ENCODE results near the gene MED27.

MED27 gene

GRCh38 chr9:131889437-131890251, 190.0 kb downstream of the MED27 start:
- no peak for TF ChIP-seq POLR2AphosphoS5 (IDR thresholded peaks at IDR 0.05; ENCODE audit: low read depth, low read length)
- no peak for TF ChIP-seq POLR2A (IDR thresholded peaks at IDR 0.05; ENCODE audit: low read depth, low read length)
- TF ChIP-seq TAF1 (IDR thresholded peaks at IDR 0.05; ENCODE audit: borderline replicate concordance, low read depth, low read length), result no peak
- FAIRE-seq, result no peak
- no peak for DNase-seq (ENCODE audit: insufficient read length)

- TF ChIP-seq POLR2AphosphoS5 (IDR thresholded peaks at IDR 0.05; ENCODE audit: low read depth, low read length) (no peak), TAF1 (IDR thresholded peaks at IDR 0.05; ENCODE audit: borderline replicate concordance, low read depth, low read length) (no peak), POLR2A (IDR thresholded peaks at IDR 0.05; ENCODE audit: low read depth, low read length) (no peak)
- FAIRE-seq (no peak), DNase-seq (ENCODE audit: insufficient read length) (no peak)
These were observed 190.7 kb downstream of the MED27 start for GRCh38 chr9:131888923-131889322.

DNA sequence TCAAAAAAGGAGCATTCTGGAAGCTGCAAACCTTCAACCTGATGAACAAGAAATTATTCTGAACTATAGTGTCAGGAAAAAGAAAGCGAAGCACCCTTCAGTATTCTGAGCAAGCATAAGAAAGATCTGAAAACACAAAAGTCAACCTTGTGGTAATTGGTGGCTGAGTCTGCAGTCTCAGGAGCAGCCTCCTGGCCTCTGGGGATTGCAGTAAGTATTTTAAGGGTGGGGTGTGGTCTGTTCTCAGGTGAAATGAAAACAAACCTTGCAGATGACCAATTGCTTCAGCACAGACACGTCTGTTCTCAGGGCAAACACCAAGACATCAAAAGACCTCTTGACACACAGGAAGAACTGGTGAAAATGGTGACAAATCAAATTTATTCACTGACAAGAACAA, 192.0 kb downstream of the MED27 start:
- FAIRE-seq (no peak), DNase-seq (ENCODE audit: insufficient read length) (no peak)
- no peak for TF ChIP-seq POLR2A (IDR thresholded peaks at IDR 0.05; ENCODE audit: low read depth, low read length)
- TF ChIP-seq POLR2AphosphoS5 (IDR thresholded peaks at IDR 0.05; ENCODE audit: low read depth, low read length), result no peak
- no peak for TF ChIP-seq TAF1 (IDR thresholded peaks at IDR 0.05; ENCODE audit: borderline replicate concordance, low read depth, low read length)

GRCh38 chr9:131886826-131887225, 192.8 kb downstream of the MED27 start:
- no peak for TF ChIP-seq POLR2AphosphoS5 (IDR thresholded peaks at IDR 0.05; ENCODE audit: low read depth, low read length)
- no peak for TF ChIP-seq POLR2A (IDR thresholded peaks at IDR 0.05; ENCODE audit: low read depth, low read length)
- no peak for TF ChIP-seq TAF1 (IDR thresholded peaks at IDR 0.05; ENCODE audit: borderline replicate concordance, low read depth, low read length)
- FAIRE-seq (no peak), DNase-seq (ENCODE audit: insufficient read length) (no peak)

DNA sequence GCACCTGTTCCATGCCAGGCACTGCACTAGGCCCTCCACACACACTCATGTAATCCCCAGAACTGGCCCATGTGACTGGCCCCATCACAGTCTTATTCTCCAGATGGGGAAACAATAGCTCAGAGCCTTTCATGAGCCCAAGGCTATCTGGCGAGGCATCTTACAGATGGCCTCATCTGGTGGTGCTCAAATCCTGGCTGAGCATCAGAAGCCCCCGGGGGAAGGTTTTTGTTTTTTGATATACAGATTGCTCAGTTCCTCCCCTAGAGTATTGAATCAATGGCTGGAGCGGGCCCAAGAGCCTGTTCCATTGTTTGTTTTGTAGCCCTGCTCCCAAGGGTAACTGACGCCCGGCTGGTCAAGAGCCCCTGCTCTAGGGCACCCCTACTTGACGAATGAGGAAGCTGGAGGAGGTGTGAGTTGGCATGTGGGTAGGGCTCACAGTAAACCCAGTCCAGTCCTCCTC, 194.5 kb downstream of the MED27 start:
- DNase-seq (ENCODE audit: insufficient read length) (no peak), FAIRE-seq (no peak)
- TF ChIP-seq POLR2AphosphoS5 (IDR thresholded peaks at IDR 0.05; ENCODE audit: low read depth, low read length) (no peak), POLR2A (IDR thresholded peaks at IDR 0.05; ENCODE audit: low read depth, low read length) (no peak), TAF1 (IDR thresholded peaks at IDR 0.05; ENCODE audit: borderline replicate concordance, low read depth, low read length) (no peak)

DNA sequence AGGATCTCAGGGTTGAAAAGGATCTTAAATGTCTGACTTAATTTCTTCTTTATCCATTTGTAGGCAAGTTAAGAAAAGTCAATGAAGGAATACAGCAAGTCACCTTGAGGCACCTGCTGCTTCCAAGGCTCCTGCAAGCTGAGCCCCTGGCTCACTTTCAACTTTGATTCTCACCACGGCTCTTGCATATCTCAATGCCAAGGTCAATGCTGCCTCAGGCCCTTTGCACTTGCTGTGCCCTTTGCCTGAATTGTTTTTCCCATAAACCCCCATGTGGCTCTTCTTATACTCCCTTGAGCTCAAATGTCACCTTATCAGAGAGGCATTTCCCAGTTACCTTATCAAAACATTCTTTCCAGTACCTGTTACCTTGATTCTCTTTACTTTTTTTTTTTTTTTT, 195.4 kb downstream of the MED27 start:
- TF ChIP-seq TAF1 (IDR thresholded peaks at IDR 0.05; ENCODE audit: borderline replicate concordance, low read depth, low read length) (no peak), POLR2A (IDR thresholded peaks at IDR 0.05; ENCODE audit: low read depth, low read length) (no peak), POLR2AphosphoS5 (IDR thresholded peaks at IDR 0.05; ENCODE audit: low read depth, low read length) (no peak)
- DNase-seq (ENCODE audit: insufficient read length), result no peak
- no peak for FAIRE-seq

DNA sequence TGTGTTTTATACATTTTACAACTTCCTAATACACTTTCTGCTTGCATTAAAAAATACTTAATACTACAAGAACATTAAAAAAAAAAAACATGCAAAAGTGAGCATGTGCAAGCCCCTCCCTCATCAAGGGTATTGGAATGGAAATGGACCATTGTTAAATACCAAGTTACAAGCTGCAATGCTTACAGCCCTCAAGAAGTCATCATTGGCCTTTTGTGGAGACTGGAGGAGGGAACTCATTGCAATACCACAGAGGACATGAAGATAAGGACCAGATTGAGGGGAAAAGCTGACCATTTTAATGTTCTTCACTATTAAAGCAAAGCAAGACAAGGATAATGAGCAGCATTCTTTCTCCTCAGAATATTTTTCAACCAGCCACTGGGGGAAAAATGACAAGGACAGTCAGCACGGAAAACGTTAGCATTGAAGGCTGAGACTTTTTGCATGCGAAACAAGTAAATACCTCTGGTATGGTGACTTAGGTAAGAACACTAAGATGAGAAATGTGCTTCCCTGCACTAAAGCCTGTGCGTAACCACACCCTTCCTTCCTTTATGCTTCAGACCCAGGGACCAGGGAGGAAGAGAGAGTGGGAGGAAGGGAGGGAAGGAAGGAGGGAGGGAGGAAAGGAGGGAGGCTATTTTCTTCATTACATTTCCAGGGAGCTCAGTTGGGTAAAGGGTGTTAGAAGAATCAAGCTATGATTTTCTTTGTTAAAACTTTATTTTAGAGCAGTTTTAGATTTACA, 198.7 kb downstream of the MED27 start:
- DNase-seq (ENCODE audit: insufficient read length) (no peak), FAIRE-seq (no peak)
- TF ChIP-seq TAF1 (IDR thresholded peaks at IDR 0.05; ENCODE audit: borderline replicate concordance, low read depth, low read length) (no peak), POLR2A (IDR thresholded peaks at IDR 0.05; ENCODE audit: low read depth, low read length) (no peak), POLR2AphosphoS5 (IDR thresholded peaks at IDR 0.05; ENCODE audit: low read depth, low read length) (no peak)

GRCh38 chr9:131879911-131880290, 199.8 kb downstream of the MED27 start:
- DNase-seq (ENCODE audit: insufficient read length), result no peak
- no peak for TF ChIP-seq TAF1 (IDR thresholded peaks at IDR 0.05; ENCODE audit: borderline replicate concordance, low read depth, low read length)
- FAIRE-seq, result no peak

DNA sequence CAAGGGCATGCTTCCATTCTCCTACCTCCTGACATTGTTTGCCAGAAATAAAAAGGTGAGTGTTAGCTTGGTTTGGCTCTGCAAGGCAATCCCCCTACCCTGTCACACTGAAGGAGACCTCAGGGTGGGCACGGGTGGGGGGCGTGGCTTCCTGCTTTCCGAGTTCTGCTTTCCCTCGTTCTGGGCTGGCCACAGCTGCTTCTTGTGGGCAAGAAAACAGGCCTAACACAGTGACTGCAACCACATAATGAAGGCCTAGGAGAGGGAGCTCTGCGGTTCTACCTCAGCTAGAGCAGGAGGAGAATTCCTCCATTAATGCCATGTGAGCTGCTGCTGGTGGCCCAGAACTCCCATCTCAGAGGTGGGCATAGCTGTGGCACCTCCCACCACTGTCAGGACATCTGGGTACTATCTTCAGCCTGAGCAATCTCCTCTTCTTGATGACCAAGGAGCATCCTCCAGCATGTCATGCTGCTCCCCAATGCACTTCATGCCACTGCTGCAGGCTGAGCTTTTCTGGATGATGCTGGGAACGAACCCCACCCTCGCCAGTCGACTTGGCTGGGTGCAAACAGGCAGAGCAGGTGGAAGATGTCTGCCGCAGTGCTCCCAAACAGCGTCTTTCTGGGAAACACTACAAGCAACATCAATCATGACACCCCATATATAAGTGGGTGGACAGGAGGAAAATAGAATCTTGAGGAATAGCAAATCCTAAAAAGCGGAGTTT, 200.3 kb downstream of the MED27 start:
- FAIRE-seq (no peak), DNase-seq (ENCODE audit: insufficient read length) (no peak)
- no peak for TF ChIP-seq TAF1 (IDR thresholded peaks at IDR 0.05; ENCODE audit: borderline replicate concordance, low read depth, low read length)
- no peak for TF ChIP-seq POLR2AphosphoS5 (IDR thresholded peaks at IDR 0.05; ENCODE audit: low read depth, low read length)
- TF ChIP-seq POLR2A (IDR thresholded peaks at IDR 0.05; ENCODE audit: low read depth, low read length), result no peak

DNA sequence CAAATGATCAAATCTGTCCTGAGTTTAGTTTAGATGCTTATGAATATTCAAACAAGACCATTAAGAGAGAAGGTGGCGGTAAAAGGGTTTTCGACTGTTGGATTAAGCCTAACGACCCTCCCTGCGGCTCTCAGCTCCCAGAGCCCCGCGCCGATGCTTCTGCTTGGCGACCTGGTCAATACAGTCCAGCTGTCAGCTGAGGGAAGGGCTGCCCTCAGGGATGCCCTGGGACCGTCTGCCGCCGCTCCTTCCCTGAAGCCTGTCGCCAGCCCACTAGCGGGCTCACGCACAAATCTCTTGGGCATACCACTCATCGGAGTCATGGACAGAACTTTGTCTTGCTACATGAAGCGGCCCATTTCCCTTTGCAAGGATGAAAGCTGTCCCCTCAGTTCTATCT, 203.2 kb downstream of the MED27 start:
- TF ChIP-seq POLR2AphosphoS5 (IDR thresholded peaks at IDR 0.05; ENCODE audit: low read depth, low read length), result no peak
- no peak for TF ChIP-seq POLR2A (IDR thresholded peaks at IDR 0.05; ENCODE audit: low read depth, low read length)
- no peak for TF ChIP-seq TAF1 (IDR thresholded peaks at IDR 0.05; ENCODE audit: borderline replicate concordance, low read depth, low read length)
- FAIRE-seq (no peak), DNase-seq (ENCODE audit: insufficient read length) (no peak)

DNA sequence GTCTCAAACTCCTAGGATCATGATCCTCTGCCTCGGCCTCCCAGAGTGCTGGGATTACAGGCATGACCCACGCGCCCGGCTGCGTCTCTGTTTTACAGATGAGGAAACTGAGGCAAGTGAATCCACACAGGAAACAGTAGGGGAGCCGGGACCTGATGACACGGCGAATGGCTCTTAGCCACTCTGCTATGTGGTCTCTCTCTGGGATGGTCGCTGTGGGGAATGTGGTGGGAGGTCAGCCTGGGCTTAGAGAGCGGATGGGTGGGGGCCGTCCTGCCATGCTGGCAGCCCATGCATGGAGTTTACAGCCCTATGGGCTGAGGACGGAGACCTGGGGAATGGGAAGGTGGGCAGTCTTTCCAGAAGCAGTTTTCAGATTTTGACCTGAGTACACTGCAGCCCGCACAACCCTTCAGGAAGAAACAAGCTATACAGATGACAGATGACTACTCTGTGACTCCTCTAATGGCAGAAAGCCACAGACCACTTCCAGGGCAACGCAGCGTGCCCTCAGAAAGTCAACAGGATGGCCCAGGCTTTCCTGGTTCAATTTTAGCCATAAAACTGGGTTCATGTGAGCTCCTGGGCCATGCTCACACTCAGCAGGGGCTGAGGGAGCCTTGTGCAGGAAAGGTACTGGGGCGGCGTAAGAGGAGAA, 203.7 kb downstream of the MED27 start:
- FAIRE-seq (no peak), DNase-seq (ENCODE audit: insufficient read length) (no peak)
- no peak for TF ChIP-seq TAF1 (IDR thresholded peaks at IDR 0.05; ENCODE audit: borderline replicate concordance, low read depth, low read length)

Data from GM12892 (cell line).